Measurements from ENCODE around the gene PIP5K1C. TPM values are rescaled to one million over a fixed set of nuclear protein-coding genes. Genes with fewer than 3 reads are reported as not detected.

The PIP5K1C gene
- total RNA-seq, 6 experiments from 2014 or later: 73.8 to 95.6 (median 78.7) TPM

DNA sequence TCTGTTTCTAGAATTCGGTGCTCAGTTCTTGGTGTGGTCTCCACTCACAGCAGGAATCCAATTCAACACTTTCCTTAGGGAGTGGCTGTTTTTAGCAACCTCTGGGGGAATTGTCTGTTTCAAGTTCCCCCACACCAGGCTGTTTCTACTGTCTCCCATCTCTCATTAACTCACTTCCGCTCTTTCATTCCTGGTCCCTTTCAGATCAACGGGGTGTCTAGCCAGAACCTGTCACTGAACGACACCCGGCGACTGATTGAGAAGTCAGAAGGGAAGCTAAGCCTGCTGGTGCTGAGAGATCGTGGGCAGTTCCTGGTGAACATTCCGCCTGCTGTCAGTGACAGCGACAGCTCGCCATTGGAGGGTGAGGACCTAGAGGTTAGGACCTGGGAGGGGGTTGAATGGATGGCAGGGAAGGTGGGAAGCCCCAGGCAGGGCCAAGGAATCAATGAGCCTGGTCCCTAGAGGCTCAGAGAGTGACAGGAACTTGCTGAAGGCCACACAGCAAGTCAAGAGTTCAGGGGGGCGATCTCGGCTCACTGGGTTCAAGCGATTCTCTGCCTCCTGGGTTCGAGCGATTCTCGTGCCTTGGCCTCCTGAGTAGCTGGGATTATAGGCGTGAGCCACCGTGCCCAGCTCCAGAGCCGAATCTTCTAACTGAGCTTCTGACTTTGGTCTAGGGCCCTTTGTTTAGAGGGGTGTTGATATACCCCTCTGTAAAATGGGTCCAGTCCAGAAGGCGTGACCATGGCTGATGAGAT lies 33.5 kb upstream of the PIP5K1C start:
- Mint-ChIP-seq H3K36me3 (ENCODE audit: low read depth) (no peaks in the 10 kb centered on the region), H3K9me3 (no peaks in the 10 kb centered on the region), H3K4me3 (no peak overlapping the region), H3K27me3 (ENCODE audit: insufficient read depth) (peaks cover 20% of the 10 kb centered on the region), H3K4me1 (ENCODE audit: low read depth) (peaks cover 9% of the 10 kb centered on the region), H3K27ac (no peak overlapping the region)
- TF ChIP-seq, protein P1, sequence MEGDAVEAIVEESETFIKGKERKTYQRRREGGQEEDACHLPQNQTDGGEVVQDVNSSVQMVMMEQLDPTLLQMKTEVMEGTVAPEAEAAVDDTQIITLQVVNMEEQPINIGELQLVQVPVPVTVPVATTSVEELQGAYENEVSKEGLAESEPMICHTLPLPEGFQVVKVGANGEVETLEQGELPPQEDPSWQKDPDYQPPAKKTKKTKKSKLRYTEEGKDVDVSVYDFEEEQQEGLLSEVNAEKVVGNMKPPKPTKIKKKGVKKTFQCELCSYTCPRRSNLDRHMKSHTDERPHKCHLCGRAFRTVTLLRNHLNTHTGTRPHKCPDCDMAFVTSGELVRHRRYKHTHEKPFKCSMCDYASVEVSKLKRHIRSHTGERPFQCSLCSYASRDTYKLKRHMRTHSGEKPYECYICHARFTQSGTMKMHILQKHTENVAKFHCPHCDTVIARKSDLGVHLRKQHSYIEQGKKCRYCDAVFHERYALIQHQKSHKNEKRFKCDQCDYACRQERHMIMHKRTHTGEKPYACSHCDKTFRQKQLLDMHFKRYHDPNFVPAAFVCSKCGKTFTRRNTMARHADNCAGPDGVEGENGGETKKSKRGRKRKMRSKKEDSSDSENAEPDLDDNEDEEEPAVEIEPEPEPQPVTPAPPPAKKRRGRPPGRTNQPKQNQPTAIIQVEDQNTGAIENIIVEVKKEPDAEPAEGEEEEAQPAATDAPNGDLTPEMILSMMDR (IDR thresholded peaks at IDR 0.05): no peak
- DNase-seq: no peak

DNA sequence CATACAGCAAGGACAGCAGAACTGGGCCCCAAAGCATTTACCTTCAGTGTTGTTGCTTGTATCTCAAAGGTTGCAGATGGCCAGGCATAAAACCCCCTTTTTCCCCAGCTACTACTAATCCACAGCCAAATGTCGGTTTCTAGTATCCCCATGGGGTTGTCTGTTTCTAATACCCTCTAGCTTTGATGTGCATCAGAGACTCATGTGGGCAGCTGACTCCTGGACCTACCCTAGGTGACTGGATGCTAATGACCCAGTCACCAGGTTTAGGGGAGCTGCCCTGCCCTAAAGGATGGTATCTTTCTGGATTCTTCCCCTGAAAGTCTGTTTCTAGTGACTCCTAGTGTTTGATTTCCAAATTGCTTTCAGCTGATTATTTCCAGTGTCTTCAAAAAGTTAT lies 31.8 kb upstream of the PIP5K1C start:
- no peak overlapping the region for H3K27ac Mint-ChIP-seq

DNA sequence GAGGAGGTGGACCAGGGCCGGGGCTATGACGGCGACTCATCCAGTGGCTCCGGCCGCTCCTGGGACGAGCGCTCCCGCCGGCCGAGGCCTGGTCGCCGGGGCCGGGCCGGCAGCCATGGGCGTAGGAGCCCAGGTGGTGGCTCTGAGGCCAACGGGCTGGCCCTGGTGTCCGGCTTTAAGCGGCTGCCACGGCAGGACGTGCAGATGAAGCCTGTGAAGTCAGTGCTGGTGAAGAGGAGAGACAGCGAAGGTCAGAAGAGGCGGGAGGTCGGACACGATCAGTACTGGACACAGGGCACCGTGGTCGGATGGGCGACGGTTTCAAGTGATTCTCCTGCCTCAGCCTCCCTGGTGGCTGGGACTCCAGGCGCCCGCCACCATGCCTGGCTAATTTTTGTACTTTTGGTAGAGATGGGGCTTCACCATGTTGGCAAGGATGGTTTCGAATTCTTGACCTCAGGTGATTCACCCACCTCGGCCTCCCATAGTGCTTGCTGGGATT lies 30.2 kb upstream of the PIP5K1C start:
- H3K9me3 Mint-ChIP-seq: no peaks in the 10 kb centered on the region
- no peak for DNase-seq
- H3K36me3 Mint-ChIP-seq (ENCODE audit: low read depth): no peaks in the 10 kb centered on the region
- H3K27me3 Mint-ChIP-seq (ENCODE audit: insufficient read depth): peaks cover 9% of the 10 kb centered on the region
- TF ChIP-seq, protein P1 (IDR thresholded peaks at IDR 0.05): no peak
- no peak overlapping the region for H3K4me3 Mint-ChIP-seq
- H3K27ac Mint-ChIP-seq: no peak overlapping the region
- no peaks in the 10 kb centered on the region for H3K4me1 Mint-ChIP-seq (ENCODE audit: low read depth)

More for the DNA sequence above, 31.8 kb upstream of the PIP5K1C start:
- no peak for DNase-seq
- no peak overlapping the region for H3K4me3 Mint-ChIP-seq
- H3K36me3 Mint-ChIP-seq (ENCODE audit: low read depth): no peaks in the 10 kb centered on the region
- TF ChIP-seq, protein P1 (IDR thresholded peaks at IDR 0.05): no peak
- H3K9me3 Mint-ChIP-seq: no peaks in the 10 kb centered on the region
- H3K27me3 Mint-ChIP-seq (ENCODE audit: insufficient read depth): peaks cover 16% of the 10 kb centered on the region
- H3K4me1 Mint-ChIP-seq (ENCODE audit: low read depth): peaks cover under 1% of the 10 kb centered on the region; the same call in 1 of the 2 replicates

DNA sequence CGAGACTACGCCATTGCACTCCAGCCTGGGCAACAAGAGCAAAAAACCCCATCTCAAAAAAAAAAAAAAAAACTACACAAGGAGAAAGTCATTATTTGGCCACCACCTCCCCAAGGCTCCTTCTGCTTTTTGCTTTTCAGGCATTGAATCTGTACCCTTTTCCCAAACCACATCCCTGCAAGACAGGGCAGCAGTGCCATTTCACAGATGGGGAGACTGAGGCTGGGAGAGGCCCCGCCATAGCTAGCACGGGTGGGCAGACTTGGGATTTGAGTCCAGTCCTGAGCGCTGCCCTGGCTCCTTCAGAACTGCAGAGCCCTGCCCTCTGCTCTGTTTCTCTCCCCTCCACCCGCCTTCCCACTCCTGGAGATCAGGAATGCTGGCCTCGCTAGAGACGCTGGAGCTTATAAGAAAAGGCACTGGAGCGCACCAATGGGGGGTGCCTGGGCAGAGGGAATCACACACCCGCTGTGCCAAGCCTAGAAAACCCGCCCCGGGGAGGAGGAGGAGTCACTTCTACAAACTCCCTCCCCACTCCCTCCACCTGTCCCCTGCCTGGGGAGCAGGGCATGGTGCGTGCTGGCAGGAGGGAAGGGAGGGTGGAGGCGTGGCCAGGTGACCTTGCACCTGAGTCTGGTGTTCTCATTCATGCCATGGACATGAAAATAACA lies 25.5 kb upstream of the PIP5K1C start:
- no peak for DNase-seq
- no peaks in the 10 kb centered on the region for H3K4me1 Mint-ChIP-seq (ENCODE audit: low read depth)
- H3K36me3 Mint-ChIP-seq (ENCODE audit: low read depth): no peaks in the 10 kb centered on the region
- TF ChIP-seq, protein P1 (IDR thresholded peaks at IDR 0.05): no peak
- no peaks in the 10 kb centered on the region for H3K9me3 Mint-ChIP-seq
- no peak overlapping the region for H3K27ac Mint-ChIP-seq
- no peak overlapping the region for H3K4me3 Mint-ChIP-seq
- peaks cover 15% of the 10 kb centered on the region; the same call in 1 of the 2 replicates for H3K27me3 Mint-ChIP-seq (ENCODE audit: insufficient read depth)

DNA sequence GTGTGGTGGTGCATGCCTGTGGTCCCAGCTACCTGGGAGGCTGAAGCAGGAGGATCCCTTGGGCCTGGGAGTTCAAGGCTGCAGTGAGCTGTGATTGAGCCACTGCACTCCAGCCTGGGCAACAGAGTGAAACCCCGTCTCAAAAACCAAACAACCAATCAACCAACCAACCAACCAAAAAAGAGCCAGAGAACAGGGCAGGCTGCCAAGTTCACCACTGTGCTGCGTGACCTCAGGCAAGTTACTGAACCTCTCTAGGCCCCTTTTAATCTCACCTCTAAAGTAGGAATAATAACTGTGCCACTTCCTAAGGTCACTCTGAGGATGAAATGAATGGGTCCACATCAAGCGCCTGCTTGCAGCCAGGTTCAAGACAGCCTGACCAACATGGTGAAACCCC lies 24.9 kb upstream of the PIP5K1C start:
- no peak for DNase-seq
- Mint-ChIP-seq H3K27me3 (ENCODE audit: insufficient read depth) (peaks cover 15% of the 10 kb centered on the region; the same call in 1 of the 2 replicates), H3K27ac (no peak overlapping the region), H3K9me3 (no peaks in the 10 kb centered on the region), H3K4me3 (no peak overlapping the region), H3K4me1 (ENCODE audit: low read depth) (no peaks in the 10 kb centered on the region), H3K36me3 (ENCODE audit: low read depth) (no peaks in the 10 kb centered on the region)
- TF ChIP-seq, protein P1 (IDR thresholded peaks at IDR 0.05): no peak
